Caco-2 (cell line): ENCODE results near the gene PPP1R12A. TPM values are rescaled to one million over a fixed set of nuclear protein-coding genes. Genes with fewer than 3 reads are reported as not detected.

ENCODE experiments used
- BruUV-seq: library from RNA; stranded (reverse); fragments of 400-500 nt; replicated peaks from 2 replicates; lab custom pipeline; 2021; lab: Mats Ljungman, UMichigan
- CTCF ChIA-PET: fragments of 300-600 bp; sonication (Branson Sonifier 250); formaldehyde crosslinking; loops from one replicate; lab custom pipeline; 2022; ENCODE audit warnings: antibody characterized with exemption; lab: Charles Lee
- POLR2A ChIA-PET: fragments of 300-600 bp; sonication (Branson Sonifier 250); formaldehyde crosslinking; loops from one replicate; lab custom pipeline; 2022; ENCODE audit warnings: antibody characterized with exemption; lab: Charles Lee
- DNase-seq, 2 experiments: peaks; one replicate each; pipeline versions ENCODE4 v3.0.0 to v3.0.0-alpha.2; 2020 to 2022
- H3K27me3 ChIP-seq: replicated peaks from 2 replicates; pipeline ENCODE4 v1.6.0; 2011; ENCODE audit warnings: low read length; ENCODE audit not compliant: control insufficient read depth, insufficient read depth
- H3K36me3 ChIP-seq: 2 replicates; pipeline ENCODE4 v1.5.1; 2011; ENCODE audit warnings: low read length; ENCODE audit not compliant: control insufficient read depth, insufficient read depth
- H3K4me1 ChIP-seq: fragments of 250-450 bp; sonication (Bioruptor Pico); 2 replicates; pipeline ENCODE4 v1.5.1; 2020; ENCODE audit warnings: mild to moderate bottlenecking
- H3K4me3 ChIP-seq: 2 replicates; pipeline ENCODE4 v1.5.1; 2011; ENCODE audit warnings: low read depth, mild to moderate bottlenecking, control low read depth, low read length
- H3K9me3 ChIP-seq: fragments of 250-450 bp; sonication (Bioruptor Pico); 2 replicates; pipeline ENCODE4 v1.5.1; 2020; ENCODE audit warnings: mild to moderate bottlenecking, moderate library complexity
- H3K27ac Mint-ChIP-seq: one replicate; pipeline ENCODE4 v1.8.0; 2022; ENCODE audit warnings: mixed read lengths; ENCODE audit not compliant: unreplicated experiment
- H3K27me3 Mint-ChIP-seq: one replicate; pipeline ENCODE4 v1.8.0; 2022; ENCODE audit warnings: mixed read lengths; ENCODE audit not compliant: insufficient read depth, unreplicated experiment
- H3K36me3 Mint-ChIP-seq: one replicate; pipeline ENCODE4 v1.8.0; 2022; ENCODE audit warnings: mild to moderate bottlenecking, mixed read lengths; ENCODE audit not compliant: insufficient read depth, unreplicated experiment
- H3K4me1 Mint-ChIP-seq: one replicate; pipeline ENCODE4 v1.8.0; 2022; ENCODE audit warnings: low read depth, mixed read lengths; ENCODE audit not compliant: unreplicated experiment
- H3K4me3 Mint-ChIP-seq: one replicate; pipeline ENCODE4 v1.8.0; 2022; ENCODE audit warnings: mild to moderate bottlenecking, moderate library complexity, mixed read lengths; ENCODE audit not compliant: unreplicated experiment
- H3K9me3 Mint-ChIP-seq: one replicate; pipeline ENCODE4 v1.8.0; 2022; ENCODE audit warnings: mixed read lengths; ENCODE audit not compliant: unreplicated experiment
- intact Hi-C: fragments of 100-400 bp; cut with micrococcal nuclease; formaldehyde crosslinking; loops from one replicate; pipeline ENCODE4 v1.10.0; 2022; ENCODE audit not compliant: unreplicated experiment
- total RNA-seq: library from RNA; stranded (reverse); gene quantifications from 2 replicates; pipeline ENCODE4 v1.2.3, GENCODE V29; 2022
- TF ChIP-seq, protein P1 (sequence below), 2 experiments: fragments of 200-600 bp in 1 of 2; IDR thresholded peaks; 1 replicate in 1 of 2; 2 replicates in 1 of 2; pipeline versions ENCODE4 v1.5.1 to v1.8.0; 2011 to 2022; ENCODE audit warnings: antibody characterized with exemption in 1 of 2, control low read depth in 1 of 2, inconsistent platforms in 1 of 2, low read depth in 1 of 2, low read length in 1 of 2, mild to moderate bottlenecking in 1 of 2, moderate library complexity in 1 of 2; ENCODE audit not compliant: insufficient read depth in 1 of 2, severe bottlenecking in 1 of 2, unreplicated experiment in 1 of 2

Gene PPP1R12A
- total RNA-seq, 1 experiment from 2014 or later: 62.5 TPM

- CTCF ChIA-PET: no interaction called here
- no peaks in the 10 kb centered on the region for H3K27me3 Mint-ChIP-seq
Measured at GRCh38 chr12:79837575-79837974, 97.3 kb downstream of the PPP1R12A start.

GRCh38 chr12:79835377-79835843 lies 99.5 kb downstream of the PPP1R12A start:
- POLR2A ChIA-PET: no interaction called here
- CTCF ChIA-PET: no interaction called here
- H3K36me3 ChIP-seq: peaks cover 1% of the 10 kb centered on the region; the same call in 1 of the 2 replicates
- Mint-ChIP-seq H3K36me3 (peaks cover 29% of the 10 kb centered on the region), H3K4me1 (no peaks in the 10 kb centered on the region), H3K27me3 (no peaks in the 10 kb centered on the region), H3K9me3 (peaks cover 25% of the 10 kb centered on the region), H3K27ac (no peak overlapping the region), H3K4me3 (no peak overlapping the region)
- TF ChIP-seq, protein P1, sequence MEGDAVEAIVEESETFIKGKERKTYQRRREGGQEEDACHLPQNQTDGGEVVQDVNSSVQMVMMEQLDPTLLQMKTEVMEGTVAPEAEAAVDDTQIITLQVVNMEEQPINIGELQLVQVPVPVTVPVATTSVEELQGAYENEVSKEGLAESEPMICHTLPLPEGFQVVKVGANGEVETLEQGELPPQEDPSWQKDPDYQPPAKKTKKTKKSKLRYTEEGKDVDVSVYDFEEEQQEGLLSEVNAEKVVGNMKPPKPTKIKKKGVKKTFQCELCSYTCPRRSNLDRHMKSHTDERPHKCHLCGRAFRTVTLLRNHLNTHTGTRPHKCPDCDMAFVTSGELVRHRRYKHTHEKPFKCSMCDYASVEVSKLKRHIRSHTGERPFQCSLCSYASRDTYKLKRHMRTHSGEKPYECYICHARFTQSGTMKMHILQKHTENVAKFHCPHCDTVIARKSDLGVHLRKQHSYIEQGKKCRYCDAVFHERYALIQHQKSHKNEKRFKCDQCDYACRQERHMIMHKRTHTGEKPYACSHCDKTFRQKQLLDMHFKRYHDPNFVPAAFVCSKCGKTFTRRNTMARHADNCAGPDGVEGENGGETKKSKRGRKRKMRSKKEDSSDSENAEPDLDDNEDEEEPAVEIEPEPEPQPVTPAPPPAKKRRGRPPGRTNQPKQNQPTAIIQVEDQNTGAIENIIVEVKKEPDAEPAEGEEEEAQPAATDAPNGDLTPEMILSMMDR (IDR thresholded peaks at IDR 0.05; ENCODE audit: insufficient read depth in 1 of 2, low read depth in 1 of 2, low read length in 1 of 2, severe bottlenecking in 1 of 2, unreplicated experiment in 1 of 2): no peak
- no TSS peak for BruUV-seq
- H3K4me3 ChIP-seq: no peak overlapping the region
- DNase-seq: no peak
- peaks cover 26% of the 10 kb centered on the region for H3K9me3 ChIP-seq
- intact Hi-C loops: no loop called here
- no peaks in the 10 kb centered on the region for H3K4me1 ChIP-seq
- no peaks in the 10 kb centered on the region for H3K27me3 ChIP-seq

More at GRCh38 chr12:79837575-79837974, 97.3 kb downstream of the PPP1R12A start:
- Mint-ChIP-seq H3K27ac (no peak overlapping the region), H3K9me3 (peaks cover 37% of the 10 kb centered on the region), H3K36me3 (peaks cover 48% of the 10 kb centered on the region), H3K4me3 (no peak overlapping the region), H3K4me1 (no peaks in the 10 kb centered on the region)
- no peak for DNase-seq
- POLR2A ChIA-PET: no interaction called here
- TF ChIP-seq, protein P1 (IDR thresholded peaks at IDR 0.05; ENCODE audit: insufficient read depth in 1 of 2, low read depth in 1 of 2, low read length in 1 of 2, severe bottlenecking in 1 of 2, unreplicated experiment in 1 of 2): no peak
- BruUV-seq: no TSS peak
- no peaks in the 10 kb centered on the region for H3K27me3 ChIP-seq
- intact Hi-C loops: no loop called here
- H3K9me3 ChIP-seq: peaks cover 26% of the 10 kb centered on the region
- H3K4me1 ChIP-seq: no peaks in the 10 kb centered on the region
- H3K36me3 ChIP-seq: peaks cover 1% of the 10 kb centered on the region; the same call in 1 of the 2 replicates
- no peak overlapping the region for H3K4me3 ChIP-seq

DNA sequence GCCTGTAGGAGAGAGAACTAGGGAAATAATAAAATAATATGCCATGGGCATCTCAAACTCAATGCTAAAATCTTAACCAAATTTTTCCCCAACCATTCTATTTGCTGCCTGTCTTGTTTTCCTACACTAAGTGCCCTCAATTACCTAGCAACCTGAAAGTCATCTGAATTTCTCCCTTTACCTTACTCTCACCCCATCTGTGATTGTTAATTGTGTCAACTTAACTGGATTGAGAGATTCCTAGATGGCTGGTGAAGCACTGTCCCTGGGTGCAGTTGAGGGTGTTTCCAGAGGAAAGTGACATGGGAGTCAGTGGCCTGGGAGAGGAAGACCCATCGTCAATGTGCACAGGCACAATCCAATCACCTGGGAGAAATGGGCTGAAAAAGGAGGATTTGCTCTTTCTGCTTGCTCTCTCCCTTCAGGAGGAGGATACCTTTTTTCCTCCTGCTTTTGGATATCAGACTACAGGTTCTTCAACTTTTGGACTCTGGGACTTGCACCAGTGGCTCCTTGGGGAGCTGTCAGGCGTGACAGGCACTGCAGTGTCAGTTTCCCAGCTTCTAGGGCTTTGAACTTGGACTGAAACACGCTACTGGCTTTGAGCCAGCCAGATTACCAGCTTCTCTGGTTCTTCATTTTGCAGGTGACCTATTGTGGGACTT lies 100.1 kb downstream of the PPP1R12A start:
- ChIA-PET POLR2A (no interaction called here), CTCF (no interaction called here)
- intact Hi-C loops: no loop called here
- Mint-ChIP-seq H3K27me3 (no peaks in the 10 kb centered on the region), H3K4me1 (no peaks in the 10 kb centered on the region), H3K4me3 (no peak overlapping the region), H3K36me3 (peaks cover 29% of the 10 kb centered on the region), H3K9me3 (peaks cover 20% of the 10 kb centered on the region), H3K27ac (no peak overlapping the region)
- no peak overlapping the region for H3K4me3 ChIP-seq
- H3K27me3 ChIP-seq: no peaks in the 10 kb centered on the region
- H3K4me1 ChIP-seq: no peaks in the 10 kb centered on the region
- no TSS peak for BruUV-seq
- TF ChIP-seq, protein P1 (IDR thresholded peaks at IDR 0.05; ENCODE audit: insufficient read depth in 1 of 2, low read depth in 1 of 2, low read length in 1 of 2, severe bottlenecking in 1 of 2, unreplicated experiment in 1 of 2): no peak
- H3K36me3 ChIP-seq: peaks cover 1% of the 10 kb centered on the region; the same call in 1 of the 2 replicates
- H3K9me3 ChIP-seq: peaks cover 24% of the 10 kb centered on the region
- DNase-seq: no peak
